Measurements from ENCODE around the gene GNAT1.

GRCh38 chr3:50151728-50152127 lies 39.7 kb upstream of the GNAT1 start:
- TF ChIP-seq ZNF512 (CRISPR knock-in tag; IDR thresholded peaks at IDR 0.05), result no peak
- no peak for TF ChIP-seq MAFF (IDR thresholded peaks at IDR 0.05; ENCODE audit: low read depth, low read length)
- TF ChIP-seq CTCF (CRISPR knock-in tag; IDR thresholded peaks at IDR 0.05), result no peak
- TF ChIP-seq FOXM1 (CRISPR knock-in tag; IDR thresholded peaks at IDR 0.05), result no peak

Data from HepG2 (cell line).